Caki2 (cell line): ENCODE data around the gene CCNI2. TPM values are rescaled to one million over a fixed set of nuclear protein-coding genes. Genes with fewer than 3 reads are reported as not detected.

Experiments used
- DNase-seq: peaks from one replicate; pipeline ENCODE4 v3.0.0-alpha.2; 2015; ENCODE audit warnings: low read depth
- in situ Hi-C: cut with HindIII; loops from 2 replicates; pipeline ENCODE4 v1.10.0; 2016; ENCODE audit warnings: low sequenced_read_pairs, low pct_unique_long_range_greater_than_20kb, mixed read lengths
- total RNA-seq: library from RNA; depleted of rRNA; stranded (reverse); fragments of >200 nt; shearing (Covaris generic); gene quantifications from 2 replicates; pipeline ENCODE4 v1.2.3, GENCODE V29; 2014; ENCODE audit warnings: low replicate concordance; rRNA removed

The CCNI2 gene, protein sequence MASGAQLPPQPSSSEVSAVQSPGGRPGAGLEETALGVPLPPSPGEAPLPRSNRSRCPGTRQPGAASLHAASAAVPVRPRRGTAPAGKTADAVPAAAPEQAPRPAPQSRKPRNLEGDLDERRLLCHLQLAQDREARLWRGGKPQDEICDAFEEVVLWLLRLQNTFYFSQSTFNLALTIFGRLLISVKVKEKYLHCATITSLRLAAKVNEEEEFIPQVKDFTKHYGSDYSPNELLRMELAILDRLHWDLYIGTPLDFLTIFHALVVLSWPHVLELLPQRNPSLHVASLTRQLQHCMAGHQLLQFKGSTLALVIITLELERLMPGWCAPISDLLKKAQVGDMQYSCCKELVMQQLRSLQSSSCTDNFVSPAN
- total RNA-seq = not detected in 2 replicates

DNA sequence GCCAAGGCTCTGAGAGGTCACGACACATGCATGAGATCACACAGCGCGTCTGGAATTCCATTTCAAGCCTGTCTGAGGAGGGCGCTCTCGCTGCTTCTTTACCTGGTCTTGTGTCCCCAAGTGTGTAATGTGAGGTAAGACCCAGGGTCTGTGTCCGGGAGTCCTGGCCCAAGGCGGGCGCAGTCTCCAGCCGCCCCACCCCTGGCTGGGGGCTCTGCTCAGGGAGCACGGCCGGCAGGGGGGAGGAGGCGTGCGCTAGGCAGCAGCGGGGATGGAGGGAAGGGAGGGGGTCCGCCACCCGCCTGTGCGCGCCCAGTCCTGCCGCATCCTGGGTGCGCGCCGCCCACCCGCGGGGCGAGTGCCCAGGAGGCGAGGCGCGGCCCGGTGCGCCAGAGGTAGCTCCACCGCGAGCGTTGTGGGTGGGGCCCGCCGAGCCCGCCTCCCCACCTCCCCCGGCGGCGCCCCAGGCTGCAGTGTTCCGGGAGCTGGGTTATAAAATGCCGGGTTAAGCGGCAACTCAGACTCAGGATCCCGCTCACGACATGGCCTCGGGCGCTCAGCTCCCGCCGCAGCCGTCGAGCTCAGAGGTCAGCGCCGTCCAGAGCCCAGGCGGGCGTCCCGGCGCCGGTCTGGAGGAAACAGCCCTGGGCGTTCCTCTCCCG is at the start of gene CCNI2:
Gene CCNI2 (plus strand): TSS at position 473 of the 662 bp plus-strand sequence. CDS start 70 bp downstream, at position 543.
- in situ Hi-C loops = no loop called here
- DNase-seq = no peak

DNA sequence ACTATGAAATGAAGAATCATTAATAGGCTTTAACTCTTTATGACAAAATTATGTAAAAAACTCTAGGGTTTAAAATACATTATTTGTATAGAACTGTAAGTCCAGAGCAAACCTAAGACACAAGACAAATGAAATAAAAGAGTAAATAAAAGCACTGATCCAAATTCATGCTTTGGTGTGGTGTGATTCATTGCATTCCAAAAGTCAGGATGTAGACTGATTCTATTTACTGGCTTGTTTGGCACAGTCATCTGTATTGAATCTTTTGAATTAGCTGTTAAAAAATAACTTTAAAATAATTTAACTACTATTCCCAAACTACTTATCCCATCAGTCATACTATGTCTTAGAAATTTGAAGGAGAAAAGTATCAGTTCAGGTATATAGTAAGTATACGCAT is 42.4 kb upstream of the CCNI2 start:
- in situ Hi-C loops = no loop called here
- DNase-seq = no peak

DNA sequence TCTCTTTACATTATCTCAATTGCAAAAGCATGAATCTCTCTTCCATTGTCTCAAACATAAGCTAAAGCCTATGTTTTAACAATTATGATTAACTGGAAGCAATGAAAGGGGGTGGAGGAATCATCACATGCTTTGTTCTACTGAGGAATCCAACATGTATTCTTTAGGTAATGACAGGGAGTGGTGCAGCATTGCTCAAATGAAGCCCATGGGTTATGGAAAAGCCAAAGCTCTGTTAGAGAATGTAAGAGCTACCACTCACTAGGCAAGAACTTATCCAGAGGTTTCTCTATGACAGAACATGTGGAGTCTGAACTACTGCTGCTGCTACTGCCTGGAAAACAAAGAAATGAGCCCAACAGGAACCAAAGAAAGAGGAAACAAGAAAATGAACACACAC is 38.6 kb upstream of the CCNI2 start:
- DNase-seq = no peak
- in situ Hi-C loops = no loop called here

DNA sequence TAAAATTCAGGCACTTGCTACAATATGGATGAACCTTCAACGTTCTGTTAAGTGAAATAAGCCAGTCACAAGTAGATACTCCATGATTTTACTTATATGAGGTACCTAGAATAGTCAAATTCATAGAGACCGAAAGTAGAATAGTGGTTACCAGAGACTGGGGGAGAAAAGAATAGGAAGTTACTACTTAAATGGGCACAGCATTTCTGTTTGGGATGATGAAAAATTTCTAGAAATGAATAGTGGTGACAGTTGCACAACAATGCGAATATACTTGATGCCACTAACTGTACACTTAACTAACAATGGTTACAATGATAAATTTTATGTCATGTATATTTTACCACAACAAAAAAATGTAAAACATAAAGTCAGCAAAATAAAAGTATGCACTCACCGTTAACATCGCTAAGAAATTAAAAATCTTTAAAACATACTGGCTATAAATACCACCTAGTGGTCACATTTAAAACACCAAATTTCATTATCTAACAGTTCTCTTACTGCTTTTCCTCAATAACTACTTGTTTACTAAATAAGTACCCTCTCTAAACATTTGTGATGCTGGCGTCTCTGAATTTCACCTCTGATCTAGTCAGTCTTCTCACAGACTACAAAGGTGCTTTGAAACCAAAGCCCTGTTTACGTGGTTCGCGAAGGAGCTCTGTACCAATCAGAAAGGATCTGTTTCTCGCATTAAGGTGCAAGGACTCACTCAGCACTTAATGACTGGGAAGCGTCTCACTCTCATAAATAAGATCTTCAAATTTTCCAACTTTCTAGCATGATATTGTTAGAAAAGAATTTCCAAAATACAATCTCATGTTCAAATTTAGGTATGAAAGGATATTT is 32.5 kb upstream of the CCNI2 start:
- DNase-seq = peak; percentile 10
- in situ Hi-C loops = no loop called here

DNA sequence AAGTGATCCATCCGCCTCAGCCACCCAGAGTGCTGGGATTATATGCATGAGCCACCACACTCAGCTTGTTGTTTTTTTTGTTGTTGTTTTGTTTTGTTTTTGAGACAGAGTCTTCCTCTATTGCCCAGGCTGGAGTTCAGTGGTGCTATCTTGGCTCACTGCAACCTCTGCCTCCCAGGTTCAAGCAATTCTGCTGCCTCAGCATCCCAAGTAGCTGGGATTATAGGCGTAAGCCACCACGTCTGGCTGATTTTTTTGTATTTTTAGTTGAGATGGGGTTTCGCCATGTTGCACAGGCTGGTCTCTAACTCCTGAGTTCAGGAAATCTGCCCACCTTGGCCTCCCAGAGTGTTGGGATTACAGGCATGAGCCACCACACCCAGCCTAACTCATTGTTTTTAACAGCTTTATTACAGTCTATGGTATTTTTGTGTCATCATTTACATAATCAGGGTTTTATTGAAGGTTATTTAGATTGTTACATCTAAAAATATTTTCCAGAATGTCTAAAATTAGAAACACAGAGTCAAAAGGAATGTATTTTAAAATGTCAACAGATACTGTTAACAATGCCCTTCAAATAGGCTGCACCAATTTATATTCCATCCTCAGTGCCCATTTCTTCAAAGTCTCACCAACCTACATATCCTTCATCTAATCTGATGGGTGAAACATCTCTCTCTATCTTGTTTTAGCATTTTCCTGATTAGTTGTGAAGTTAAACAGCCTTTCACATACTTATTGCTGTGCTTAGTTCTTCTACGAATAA is 28.5 kb upstream of the CCNI2 start:
- in situ Hi-C loops = no loop called here
- no peak for DNase-seq

DNA sequence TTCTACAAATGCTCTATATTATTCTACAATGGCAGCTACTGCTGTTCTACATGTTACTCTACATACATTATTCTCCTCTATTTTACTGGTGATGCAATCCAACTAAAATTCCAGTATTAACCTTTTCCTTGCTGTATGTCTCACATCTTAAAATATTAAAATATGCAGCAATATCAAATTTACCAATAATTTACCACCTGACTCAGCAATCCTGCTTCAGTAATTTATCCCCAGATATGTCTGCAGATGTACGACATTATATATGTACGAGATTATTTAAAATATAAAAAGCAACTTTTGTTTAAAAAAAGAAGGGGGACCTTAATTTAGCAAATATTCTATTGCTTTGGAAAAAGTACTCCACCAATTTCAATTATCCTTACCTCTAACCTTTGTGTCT is 21.5 kb upstream of the CCNI2 start:
- DNase-seq = no peak
- in situ Hi-C loops = no loop called here

DNA sequence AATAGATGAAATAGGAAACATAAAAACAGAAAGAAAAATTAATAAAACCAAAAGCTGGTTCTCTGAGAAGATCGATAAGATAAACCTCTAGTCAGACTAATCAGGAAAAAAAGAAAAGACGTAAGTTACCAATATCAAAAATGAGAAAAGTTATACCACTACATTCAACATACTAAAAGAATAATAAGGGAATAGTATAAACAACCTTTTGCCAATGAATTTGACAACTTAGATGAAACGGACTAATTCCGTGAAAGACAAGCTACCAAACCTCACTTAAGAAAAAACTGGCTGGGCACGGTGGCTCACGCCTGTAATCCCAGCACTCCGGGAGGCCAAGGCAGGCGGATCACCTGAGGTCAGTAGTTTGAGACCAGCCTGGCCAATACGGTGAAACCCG is 17.3 kb upstream of the CCNI2 start:
- in situ Hi-C loops = no loop called here
- no peak for DNase-seq

DNA sequence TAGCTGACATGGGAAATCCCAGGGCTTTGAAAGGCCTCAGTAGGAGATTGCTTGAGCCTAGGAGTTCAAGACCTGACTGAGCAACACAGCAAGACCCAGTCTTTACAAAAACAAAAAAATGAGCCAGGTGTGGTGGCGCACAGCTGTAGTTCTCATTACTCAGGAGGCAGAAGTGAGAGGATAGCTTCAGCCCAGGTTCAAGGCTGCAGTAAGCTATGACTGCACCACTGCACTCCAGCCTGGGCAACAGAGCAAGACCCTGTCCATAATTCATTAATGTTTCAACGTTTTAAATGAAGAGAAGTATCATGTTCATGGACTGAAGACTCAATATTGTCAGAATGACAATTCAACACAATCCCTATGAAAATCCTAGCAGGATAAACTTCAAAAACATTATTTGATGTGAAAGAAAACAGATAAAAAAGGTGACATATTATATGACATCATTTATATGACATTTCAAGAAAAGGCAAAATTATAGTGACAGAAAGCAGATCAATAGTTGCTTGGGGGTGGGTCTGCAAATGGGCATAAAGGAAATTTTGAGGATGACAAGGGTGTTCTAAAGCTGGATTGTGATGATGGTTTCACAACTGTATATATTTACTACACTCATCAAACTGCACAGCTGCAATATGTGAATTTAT is 13.6 kb upstream of the CCNI2 start:
- no peak for DNase-seq
- in situ Hi-C loops = no loop called here

DNA sequence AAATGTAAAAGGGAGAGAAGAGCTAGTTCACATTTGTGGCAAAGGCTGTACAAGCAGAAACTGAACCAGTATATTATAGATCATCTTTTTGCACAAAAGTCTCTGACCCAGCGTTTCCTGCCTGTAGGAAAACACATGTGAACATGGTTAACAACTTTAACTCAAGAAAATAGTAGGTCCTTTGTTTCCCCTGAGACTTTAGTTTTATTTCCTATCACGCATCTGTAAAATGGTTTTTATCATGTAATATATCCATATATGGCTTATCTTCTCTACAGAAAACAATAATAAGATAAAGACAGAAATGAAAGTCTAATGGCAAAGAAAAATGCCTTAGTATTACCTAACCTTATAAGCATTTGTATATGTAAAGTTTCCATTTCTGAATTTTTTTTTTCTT is 12.5 kb upstream of the CCNI2 start:
- DNase-seq = no peak
- in situ Hi-C loops = no loop called here

DNA sequence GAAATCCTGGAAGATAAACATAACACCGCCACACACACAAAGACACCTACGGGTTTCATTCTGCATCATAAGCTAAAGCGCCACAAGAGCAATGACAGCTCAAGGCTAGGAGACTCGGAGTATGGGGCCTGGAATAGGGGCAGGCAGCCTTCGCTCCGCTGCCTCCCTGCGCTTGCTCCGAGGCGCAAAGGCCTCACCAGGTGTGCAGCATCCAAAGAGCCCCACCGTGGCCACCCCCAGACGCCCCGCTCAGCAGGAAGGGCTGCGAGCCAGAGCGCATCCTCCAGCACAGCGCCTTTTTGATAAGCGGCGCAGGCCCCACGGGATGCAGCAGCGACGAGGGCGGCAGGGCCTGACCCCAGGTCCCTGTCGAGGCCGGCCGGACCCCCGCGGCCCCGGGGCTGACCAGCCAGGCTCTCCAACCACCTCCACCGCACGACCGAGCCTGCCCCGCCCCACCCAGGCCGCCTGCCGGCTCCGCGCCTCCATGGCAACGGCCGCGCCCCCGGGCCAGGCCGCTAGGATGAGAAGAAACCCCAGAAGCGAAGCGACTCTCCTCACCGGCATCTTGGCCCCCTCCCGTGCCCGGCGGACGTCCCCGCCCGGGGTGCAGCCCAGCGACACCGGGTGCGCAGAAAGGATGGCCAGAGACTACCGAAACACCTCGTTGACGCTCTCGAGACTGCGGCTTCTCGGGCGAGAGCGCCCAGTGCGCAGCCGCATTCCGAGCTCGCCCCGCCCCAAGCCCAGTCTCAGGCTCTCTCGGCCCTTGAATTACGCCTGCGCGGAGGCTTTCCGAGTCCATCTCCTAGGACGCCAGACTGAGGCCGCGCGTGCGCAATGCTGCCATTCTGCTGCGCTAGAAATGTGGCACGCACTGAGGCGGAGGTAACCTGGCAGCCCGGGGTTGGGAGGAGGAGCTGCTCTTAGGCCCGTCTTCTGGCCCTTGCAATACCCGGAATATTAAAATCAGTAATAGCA is 10.1 kb upstream of the CCNI2 start, which contains the start of gene KIF3A:
Gene KIF3A (minus strand): TSS at position 694 of the 981 bp plus-strand sequence. CDS start 127 bp downstream, at position 567.
- peak; percentile 92 for DNase-seq
- in situ Hi-C loops = no loop called here

DNA sequence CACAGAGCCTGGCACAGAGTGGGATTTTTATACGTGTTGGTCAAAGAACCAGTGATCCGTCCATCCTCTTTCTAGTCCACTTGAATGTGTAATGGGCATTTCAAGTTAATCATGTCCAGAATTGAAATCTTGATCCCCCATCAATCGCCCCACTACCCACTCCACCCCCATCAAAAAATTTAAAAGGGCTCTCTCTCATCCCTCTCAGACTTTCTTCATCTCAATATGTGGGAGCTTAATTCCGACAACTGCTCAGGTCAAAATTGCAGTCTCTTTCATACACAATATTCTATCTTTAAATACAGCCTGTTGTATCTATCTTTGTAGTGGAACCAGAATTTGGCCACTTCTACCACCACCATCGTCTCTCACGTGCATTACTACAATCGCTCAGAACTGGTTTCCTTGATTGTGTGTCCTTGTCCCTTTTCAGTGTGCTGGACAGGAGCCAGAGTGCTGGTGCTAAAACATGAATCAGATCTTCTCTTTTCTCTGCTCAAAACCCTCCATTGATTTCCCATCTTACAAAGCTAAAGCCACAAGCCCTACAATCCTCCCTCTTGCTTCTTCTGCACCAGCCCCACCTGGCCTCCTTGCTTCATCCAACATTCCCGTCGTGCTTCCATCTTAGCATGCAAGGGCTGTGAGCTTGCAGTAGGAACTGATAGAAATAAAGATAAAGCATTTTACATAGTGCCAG is 9.1 kb upstream of the CCNI2 start:
- no peak for DNase-seq
- in situ Hi-C loops = no loop called here

DNA sequence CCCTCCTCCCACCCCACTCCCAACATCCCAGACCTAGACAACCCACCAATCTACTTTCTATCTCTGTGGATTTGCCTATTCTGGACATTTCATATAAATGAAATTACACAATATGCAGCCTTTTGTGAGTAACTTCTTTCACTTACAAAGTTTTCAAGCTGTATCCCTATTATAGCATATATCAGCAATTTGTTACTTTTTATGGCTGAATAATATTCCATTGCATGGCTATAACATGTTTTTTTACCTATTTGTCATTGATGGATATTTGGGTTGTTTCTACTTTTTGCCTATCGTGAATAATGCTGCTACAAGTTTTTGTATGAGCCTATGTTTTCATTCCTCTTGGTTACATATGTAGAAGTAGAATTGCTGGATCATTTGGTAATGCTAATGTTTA is 8.0 kb upstream of the CCNI2 start:
- in situ Hi-C loops = no loop called here
- DNase-seq = no peak

DNA sequence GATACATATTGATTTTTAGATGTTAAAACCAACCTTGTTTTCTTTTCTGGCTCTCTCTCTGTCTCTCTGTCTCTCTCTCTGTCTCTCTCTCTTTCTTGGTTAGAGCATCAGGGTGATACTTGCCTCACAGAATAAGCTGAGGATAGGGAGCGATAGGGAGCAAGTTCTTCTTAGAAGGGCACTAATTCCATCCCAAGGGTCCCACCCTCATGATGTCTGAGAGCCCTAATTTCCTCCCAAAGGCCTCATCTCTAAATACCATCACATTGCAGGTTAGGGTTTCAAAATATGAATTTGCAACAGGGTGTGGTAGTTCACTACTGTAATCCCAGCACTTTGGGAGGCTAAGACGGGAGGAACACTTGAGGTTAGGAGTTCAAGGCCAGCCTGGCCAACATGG is 5.1 kb upstream of the CCNI2 start:
- in situ Hi-C loops = no loop called here
- no peak for DNase-seq

DNA sequence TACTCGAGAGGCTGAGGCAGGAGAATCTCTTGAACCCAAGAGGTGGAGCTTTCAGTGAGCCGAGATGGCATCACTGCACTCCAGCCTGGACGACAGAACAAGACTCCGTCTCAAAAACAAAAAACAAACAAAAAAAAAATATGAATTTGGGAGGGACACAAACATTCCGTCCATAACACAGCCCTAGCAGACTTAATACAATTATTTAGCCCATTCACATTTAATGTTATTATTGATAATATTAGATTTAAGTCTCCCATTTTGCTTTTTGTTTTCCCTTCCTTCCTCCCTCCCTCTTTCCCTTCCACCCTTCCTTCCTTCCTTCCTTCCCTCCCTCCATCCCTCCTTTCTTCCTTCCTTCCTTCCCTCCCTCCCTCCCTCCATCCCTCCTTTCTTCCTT is 4.6 kb upstream of the CCNI2 start:
- in situ Hi-C loops = no loop called here
- DNase-seq = no peak

DNA sequence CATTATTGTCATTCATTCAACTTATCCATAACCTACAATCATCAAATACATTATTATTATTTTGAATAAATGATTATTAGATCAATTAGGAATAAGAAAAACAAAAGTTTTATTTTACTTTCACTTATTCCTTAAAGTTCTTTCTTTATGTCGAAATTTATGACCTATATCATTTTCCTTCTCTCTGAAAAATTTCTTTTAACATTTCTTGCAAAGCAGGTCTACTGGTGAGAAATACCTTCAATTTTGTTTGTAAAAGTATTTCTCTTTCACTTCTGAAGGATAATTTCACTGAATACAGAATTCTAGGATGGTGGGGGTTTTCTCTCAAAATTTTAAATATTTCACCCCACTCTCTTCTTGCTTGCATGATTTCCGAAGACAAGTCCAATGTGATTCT is 2.6 kb upstream of the CCNI2 start:
- no peak for DNase-seq
- in situ Hi-C loops = no loop called here

DNA sequence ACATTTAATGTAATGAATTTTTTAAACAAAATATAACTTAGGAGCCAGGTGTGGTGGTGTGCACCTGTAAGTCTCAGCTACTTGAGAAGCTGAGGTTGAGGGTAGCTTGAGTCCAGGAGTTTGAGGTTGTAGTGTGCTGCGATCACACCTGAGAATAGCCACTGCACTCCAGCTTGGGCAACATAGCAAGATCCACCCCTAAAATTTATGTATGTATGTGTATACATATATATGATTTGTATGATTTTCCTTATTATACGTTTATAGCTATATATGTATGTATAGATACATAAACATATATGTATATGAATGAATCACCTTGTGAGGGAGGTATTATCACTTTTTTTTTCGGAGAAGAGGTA is 653 bp upstream of the CCNI2 start:
- in situ Hi-C loops = no loop called here
- no peak for DNase-seq
